H1 (cell line): ENCODE results near the gene EPHA6. TPM values are rescaled to one million over a fixed set of nuclear protein-coding genes. Genes with fewer than 3 reads are reported as not detected.

Experiments used
- CTCF ChIA-PET: fragments of 300-600 bp; sonication (Branson Sonifier 250); formaldehyde crosslinking; loops from one replicate; lab custom pipeline; 2021; ENCODE audit not compliant: partially characterized antibody; lab: Charles Lee
- POLR2A ChIA-PET: fragments of 300-600 bp; sonication (Branson Sonifier 250); formaldehyde crosslinking; loops from one replicate; lab custom pipeline; 2021; ENCODE audit warnings: inconsistent platforms; ENCODE audit not compliant: partially characterized antibody; lab: Charles Lee
- DNase-seq, 2 experiments: peaks; one replicate each; pipeline versions ENCODE4 v3.0.0 to v3.0.0-alpha.2; 2010 to 2022; ENCODE audit warnings: low spot score in 2 of 2, low read depth in 1 of 2, mixed read lengths in 1 of 2
- FAIRE-seq: peaks from 2 replicates; lab custom pipeline; 2011; peaks lifted over from hg19 to GRCh38; lab: Jason Lieb, UNC
- H2AFZ ChIP-seq: 2 replicates; pipeline ENCODE4 v1.8.1; 2012; ENCODE audit warnings: low read length, inconsistent platforms
- H2AK5ac ChIP-seq: 2 replicates; pipeline ENCODE4 v1.6.1; 2013; ENCODE audit warnings: low read depth, low read length
- H2BK120ac ChIP-seq: replicated peaks from 2 replicates; pipeline ENCODE3; 2013; ENCODE audit warnings: low read depth, low read length, inconsistent platforms
- H2BK12ac ChIP-seq: 2 replicates; pipeline ENCODE4 v1.6.1; 2013; ENCODE audit warnings: low read depth, low read length
- H2BK15ac ChIP-seq: 2 replicates; pipeline ENCODE4 v1.6.1; 2013; ENCODE audit warnings: low read length
- H2BK20ac ChIP-seq: 2 replicates; pipeline ENCODE4 v1.6.1; 2013; ENCODE audit warnings: low read length
- H2BK5ac ChIP-seq: 2 replicates; pipeline ENCODE4 v1.6.1; 2013; ENCODE audit warnings: low read depth, low read length
- H3K14ac ChIP-seq: 2 replicates; pipeline ENCODE4 v1.6.1; 2013; ENCODE audit warnings: inconsistent platforms; ENCODE audit not compliant: insufficient read length
- H3K18ac ChIP-seq: 2 replicates; pipeline ENCODE4 v1.6.1; 2013; ENCODE audit warnings: low read length; ENCODE audit errors: extremely low read depth
- H3K23ac ChIP-seq: 2 replicates; pipeline ENCODE4 v1.6.1; 2013; ENCODE audit warnings: inconsistent platforms; ENCODE audit not compliant: insufficient read length
- H3K23me2 ChIP-seq: 2 replicates; pipeline ENCODE4 v1.6.1; 2013; ENCODE audit warnings: low read depth, low read length
- H3K27ac ChIP-seq: 2 replicates; pipeline ENCODE4 v1.6.1; 2011; ENCODE audit warnings: low read depth, low read length, inconsistent platforms
- H3K27me3 ChIP-seq, 4 experiments: replicated peaks in 1 of 4; 1 replicate in 1 of 4; 2 replicates in 3 of 4; pipeline versions ENCODE4 v1.6.1 to v1.8.1; 2011 to 2013; ENCODE audit warnings: low read length in 3 of 4, mild to moderate bottlenecking in 3 of 4, inconsistent platforms in 2 of 4, mixed read lengths in 2 of 4, moderate library complexity in 1 of 4; ENCODE audit not compliant: control insufficient read depth in 3 of 4, insufficient read depth in 3 of 4; ENCODE audit errors: extremely low read depth in 1 of 4
- H3K36me3 ChIP-seq, 4 experiments: 2 replicates each; pipeline versions ENCODE4 v1.6.1 to v1.8.1; 2011 to 2013; ENCODE audit warnings: mild to moderate bottlenecking in 4 of 4, low read length in 3 of 4, moderate library complexity in 2 of 4, control low read depth in 1 of 4, inconsistent platforms in 1 of 4; ENCODE audit not compliant: insufficient read depth in 4 of 4, control insufficient read depth in 2 of 4
- H3K4ac ChIP-seq: replicated peaks from 2 replicates; pipeline ENCODE3; 2013; ENCODE audit warnings: low read length, low read depth, mixed read lengths, inconsistent platforms; ENCODE audit not compliant: insufficient read length
- H3K4me1 ChIP-seq, 4 experiments: replicated peaks in 1 of 4; 1 replicate in 1 of 4; 2 replicates in 3 of 4; pipeline versions ENCODE4 v1.6.1 to v1.8.1; 2011 to 2013; ENCODE audit warnings: low read length in 3 of 4, inconsistent platforms in 2 of 4, mixed read lengths in 1 of 4; ENCODE audit not compliant: insufficient read depth in 4 of 4, control insufficient read depth in 3 of 4
- H3K4me2 ChIP-seq, 2 experiments: 2 replicates each; pipeline versions ENCODE4 v1.6.1 to v1.8.1; 2011 to 2013; ENCODE audit warnings: low read depth in 2 of 2, low read length in 2 of 2, control low read depth in 1 of 2, inconsistent platforms in 1 of 2, mild to moderate bottlenecking in 1 of 2; ENCODE audit not compliant: insufficient read depth in 1 of 2
- H3K4me3 ChIP-seq, 4 experiments: fragments of 200-600, 300-600 bp in 1 of 4; sonication (generic), shearing (Covaris generic), sonication (Bioruptor Twin) in 1 of 4; 2 replicates each; pipeline versions ENCODE4 v1.5.1 to v1.8.1; 2011 to 2016; ENCODE audit warnings: low read length in 4 of 4, low read depth in 3 of 4, control low read depth in 2 of 4, inconsistent platforms in 2 of 4, mild to moderate bottlenecking in 2 of 4, mixed read lengths in 1 of 4, moderate library complexity in 1 of 4; ENCODE audit not compliant: insufficient read depth in 2 of 4; ENCODE audit errors: extremely low read depth in 1 of 4
- H3K56ac ChIP-seq: replicated peaks from 2 replicates; pipeline ENCODE3; 2013; ENCODE audit warnings: low read depth, mild to moderate bottlenecking, mixed read lengths, low read length, inconsistent platforms; ENCODE audit not compliant: insufficient read length
- H3K79me1 ChIP-seq: 2 replicates; pipeline ENCODE4 v1.6.1; 2013; ENCODE audit warnings: low read depth, low read length, control low read depth
- H3K79me2 ChIP-seq, 2 experiments: 2 replicates each; pipeline versions ENCODE4 v1.6.1 to v1.8.1; 2012 to 2013; ENCODE audit warnings: low read length in 2 of 2, mild to moderate bottlenecking in 2 of 2, inconsistent platforms in 1 of 2; ENCODE audit not compliant: insufficient read depth in 2 of 2, control insufficient read depth in 1 of 2
- H3K9ac ChIP-seq, 4 experiments: replicated peaks in 1 of 4; 1 replicate in 1 of 4; 2 replicates in 3 of 4; pipeline versions ENCODE4 v1.6.1 to v1.8.1; 2011 to 2013; ENCODE audit warnings: low read depth in 3 of 4, low read length in 3 of 4, control low read depth in 2 of 4, mild to moderate bottlenecking in 2 of 4, moderate library complexity in 2 of 4, inconsistent platforms in 1 of 4; ENCODE audit errors: extremely low read depth in 1 of 4
- H3K9me3 ChIP-seq, 2 experiments: 2 replicates each; pipeline versions ENCODE4 v1.6.1 to v1.8.1; 2012 to 2013; ENCODE audit warnings: mild to moderate bottlenecking in 2 of 2, moderate library complexity in 2 of 2, control low read depth in 1 of 2, inconsistent platforms in 1 of 2, low read depth in 1 of 2, low read length in 1 of 2, mixed read lengths in 1 of 2; ENCODE audit not compliant: insufficient read depth in 2 of 2
- H4K20me1 ChIP-seq, 2 experiments: replicated peaks in 1 of 2; 2 replicates each; pipeline versions ENCODE3 to v1.8.1; 2011 to 2013; ENCODE audit warnings: inconsistent platforms in 2 of 2, low read length in 2 of 2, mild to moderate bottlenecking in 1 of 2; ENCODE audit not compliant: insufficient read depth in 2 of 2, control insufficient read depth in 1 of 2
- H4K5ac ChIP-seq: 2 replicates; pipeline ENCODE4 v1.6.1; 2013; ENCODE audit warnings: low read length, low read depth, mixed read lengths, inconsistent platforms; ENCODE audit not compliant: insufficient read length
- H4K8ac ChIP-seq: 2 replicates; pipeline ENCODE4 v1.8.0; 2013; ENCODE audit warnings: mild to moderate bottlenecking, moderate library complexity, low read length, inconsistent platforms; ENCODE audit not compliant: insufficient read depth; ENCODE audit errors: extremely low read depth
- H4K91ac ChIP-seq: replicated peaks from 2 replicates; pipeline ENCODE3; 2013; ENCODE audit warnings: low read length, mixed read lengths, inconsistent platforms; ENCODE audit not compliant: insufficient read length
- CEBPB ChIP-seq: IDR thresholded peaks from 2 replicates; pipeline ENCODE4 v1.6.1; 2012; ENCODE audit warnings: low read depth, low read length
- PHF8 ChIP-seq: fragments of 200-600 bp; sonication (generic); conservative IDR thresholded peaks from 2 replicates; pipeline ENCODE4 v1.7.1; 2012; ENCODE audit warnings: low read depth, mild to moderate bottlenecking, inconsistent platforms, low read length, moderate library complexity
- WGBS, 2 experiments: shearing (Covaris generic) in 1 of 2; methylation state at CpG; one replicate each; pipeline versions ENCODE4 v1.1.6 to v1.1.7; 2013 to 2015; ENCODE audit warnings: low lambda C conversion rate in 2 of 2, mixed read lengths in 2 of 2, inconsistent platforms in 1 of 2, low coverage in 1 of 2, missing lambda C conversion rate in 1 of 2; ENCODE audit not compliant: insufficient replicate concordance in 2 of 2, insufficient coverage in 1 of 2, insufficient read length in 1 of 2; ENCODE audit errors: extremely low coverage in 1 of 2, missing lambda C conversion rate in 1 of 2; 5-methylcytosine and 5-hydroxymethylcytosine counted together
- polyA plus RNA-seq, 7 experiments: library from polyadenylated mRNA; depleted of rRNA in 3 of 7; stranded (reverse) in 5 of 7; unstranded in 2 of 7; fragments of >200 nt in 5 of 7; fragments of 200-250 nt in 2 of 7; gene quantifications; 1 replicate in 5 of 7; 2 replicates in 1 of 7; 4 replicates in 1 of 7; pipeline versions ENCODE4 v1.2.1 to v1.2.3, GENCODE V29; 2011 to 2013; ENCODE audit warnings: missing spikeins in 2 of 7, mixed read lengths in 2 of 7
- total RNA-seq: library from RNA; stranded (reverse); fragmentation: NEBNext Ultra II Directional; extraction: Animal tissue kit (Norgen Biotek cat#: 25700); gene quantifications from 2 replicates; pipeline ENCODE4 v1.2.1, GENCODE V29; 2021

The EPHA6 gene
- total and polyA plus RNA-seq, 2 of the 8 experiments (the other 6 are each of a cell fraction or from before 2014, with no cell fraction given), result 0.83 to 3.2 TPM

DNA sequence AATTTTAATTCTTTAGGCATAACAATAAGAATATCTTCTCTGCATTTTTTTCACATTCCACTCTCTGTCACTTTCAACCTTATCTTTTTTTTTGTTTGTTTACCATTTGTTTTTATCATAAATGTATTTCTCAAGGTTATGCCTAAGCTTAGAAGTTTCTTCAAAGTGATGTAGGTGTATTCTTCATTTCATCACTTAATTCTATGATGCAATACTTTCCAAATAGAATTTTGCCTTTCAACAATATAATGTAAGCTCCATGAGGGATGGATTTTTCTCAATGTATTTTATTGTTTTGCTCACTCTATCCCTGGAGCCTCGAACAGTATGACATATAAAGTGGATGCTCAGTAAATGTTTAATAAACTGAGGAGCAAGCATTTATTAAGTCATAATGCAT, 444.9 kb downstream of the EPHA6 start:
- CTCF ChIA-PET, result no interaction called here
- WGBS, 2 experiments, result 89% methylated on average over 1 of the region's 1 CpG; no CpG with 5 or more reads in 1 of the 2 experiments
- POLR2A ChIA-PET, result no interaction called here

More for the DNA sequence above, 444.9 kb downstream of the EPHA6 start:
- Histone ChIP-seq H3K23ac (no peak overlapping the region), H3K27ac (no peak overlapping the region), H3K4me2 (no peak overlapping the region), H2BK20ac (no peak overlapping the region), H3K79me1 (no peaks in the 10 kb centered on the region), H3K14ac (no peak overlapping the region), H4K8ac (no peak overlapping the region), H4K91ac (no peak overlapping the region), H2BK12ac (no peak overlapping the region), H3K9me3 (no peaks in the 10 kb centered on the region), H3K18ac (no peak overlapping the region), H3K9ac (no peak overlapping the region), H3K56ac (no peak overlapping the region), H4K20me1 (no peaks in the 10 kb centered on the region), H3K27me3 (no peaks in the 10 kb centered on the region), H2BK5ac (no peak overlapping the region), H2AK5ac (no peak overlapping the region), H4K5ac (no peak overlapping the region), H2BK15ac (no peak overlapping the region), H3K79me2 (no peaks in the 10 kb centered on the region), H3K36me3 (no peaks in the 10 kb centered on the region), H3K23me2 (no peaks in the 10 kb centered on the region), H3K4me3 (no peak overlapping the region), H3K4ac (no peak overlapping the region), H3K4me1 (peaks cover 0 to 3% (median 2%) of the 10 kb centered on the region in 4 experiments; a peak in 6 of 7 replicates), H2BK120ac (no peak overlapping the region), H2AFZ (no peak overlapping the region)
- no peak for FAIRE-seq
- TF ChIP-seq CEBPB (peak; percentile 24; the same call in 1 of the 2 replicates), PHF8 (no peak)
- no peak for DNase-seq
